HepG2 (cell line): Measurements from ENCODE around the gene FAM187B. TPM values are rescaled to one million over a fixed set of nuclear protein-coding genes. Genes with fewer than 3 reads are reported as not detected.
A peak's percentile ranks its signal among the peaks of the same experiment; 100 is the strongest.

Experiments used
- BCL6 ChIP-seq: IDR thresholded peaks from 2 replicates; pipeline ENCODE4 v1.6.1; 2016; ENCODE audit warnings: missing genetic modification reagents, missing compliant biosample characterization
- CEBPB ChIP-seq: IDR thresholded peaks from 2 replicates; pipeline ENCODE4 v1.6.1; 2011; ENCODE audit warnings: low read depth, low read length, improper control_type of control experiment, borderline replicate concordance
- DBP ChIP-seq: sonication (generic); formaldehyde crosslinking; IDR thresholded peaks from 2 replicates; pipeline ENCODE4 v1.4.0; 2020; ENCODE audit warnings: missing genetic modification reagents; ENCODE audit errors: not compliant biosample characterization
- KDM2A ChIP-seq: sonication (generic); formaldehyde crosslinking; IDR thresholded peaks from 2 replicates; pipeline ENCODE4 v1.4.0; 2020; ENCODE audit warnings: low read depth, missing genetic modification reagents, borderline replicate concordance
- MAZ ChIP-seq, 2 experiments: sonication (generic) in 1 of 2; formaldehyde crosslinking in 1 of 2; IDR thresholded peaks; 2 replicates each; pipeline versions ENCODE4 v1.5.0 to v1.6.1; 2012 to 2020; ENCODE audit warnings: low read depth in 2 of 2, mild to moderate bottlenecking in 2 of 2, borderline replicate concordance in 1 of 2, improper control_type of control experiment in 1 of 2, low read length in 1 of 2, missing genetic modification reagents in 1 of 2, moderate library complexity in 1 of 2
- MIER3 ChIP-seq: IDR thresholded peaks from 2 replicates; pipeline ENCODE4 v1.6.1; 2016; ENCODE audit warnings: missing compliant biosample characterization, borderline replicate concordance
- MYNN ChIP-seq: sonication (generic); formaldehyde crosslinking; IDR thresholded peaks from 2 replicates; pipeline ENCODE4 v1.4.0; 2020; ENCODE audit warnings: mild to moderate bottlenecking, low read depth, missing genetic modification reagents
- PRDM4 ChIP-seq: sonication (generic); formaldehyde crosslinking; IDR thresholded peaks from 2 replicates; pipeline ENCODE4 v1.9.0; 2021; ENCODE audit warnings: missing genetic modification reagents, borderline replicate concordance
- PRPF4 ChIP-seq: fragments of 200-400 bp; formaldehyde crosslinking; IDR thresholded peaks from 2 replicates; pipeline ENCODE4 v1.6.1; 2016; ENCODE audit warnings: low read length, low read depth; ENCODE audit not compliant: poor library complexity, severe bottlenecking
- SETDB1 ChIP-seq: sonication (generic); formaldehyde crosslinking; IDR thresholded peaks from 2 replicates; pipeline ENCODE4 v1.5.1; 2020; ENCODE audit warnings: missing genetic modification reagents, mild to moderate bottlenecking, borderline replicate concordance
- SMAD9 ChIP-seq: sonication (generic); formaldehyde crosslinking; IDR thresholded peaks from 2 replicates; pipeline ENCODE4 v1.5.1; 2020; ENCODE audit warnings: mild to moderate bottlenecking, missing genetic modification reagents
- TARDBP ChIP-seq: sonication (generic); formaldehyde crosslinking; IDR thresholded peaks from 2 replicates; pipeline ENCODE4 v1.8.0; 2022; ENCODE audit warnings: mild to moderate bottlenecking, missing genetic modification reagents
- YEATS2 ChIP-seq: sonication (generic); formaldehyde crosslinking; IDR thresholded peaks from 2 replicates; pipeline ENCODE4 v1.4.0; 2020; ENCODE audit warnings: missing genetic modification reagents, borderline replicate concordance
- ZKSCAN1 ChIP-seq: fragments of 150-350 bp; IDR thresholded peaks from 2 replicates; pipeline ENCODE4 v1.6.1; 2014; ENCODE audit warnings: low read length
- ZNF10 ChIP-seq: sonication (generic); formaldehyde crosslinking; IDR thresholded peaks from 2 replicates; pipeline ENCODE4 v1.4.0; 2020; ENCODE audit warnings: mild to moderate bottlenecking, low read depth, missing genetic modification reagents, borderline replicate concordance
- ZNF275 ChIP-seq: sonication (generic); formaldehyde crosslinking; IDR thresholded peaks from 2 replicates; pipeline ENCODE4 v1.8.0; 2022; ENCODE audit warnings: missing genetic modification reagents, mild to moderate bottlenecking, inconsistent platforms, borderline replicate concordance
- ZNF326 ChIP-seq: sonication (generic); formaldehyde crosslinking; IDR thresholded peaks from 2 replicates; pipeline ENCODE4 v1.4.0; 2020; ENCODE audit warnings: missing genetic modification reagents, borderline replicate concordance
- ZNF367 ChIP-seq: sonication (generic); formaldehyde crosslinking; IDR thresholded peaks from 2 replicates; pipeline ENCODE4 v1.4.0; 2020; ENCODE audit warnings: missing genetic modification reagents, borderline replicate concordance
- ZNF441 ChIP-seq: sonication (generic); formaldehyde crosslinking; IDR thresholded peaks from 2 replicates; pipeline ENCODE4 v1.7.0; 2021; ENCODE audit warnings: missing genetic modification reagents, borderline replicate concordance
- ZNF556 ChIP-seq: sonication (generic); formaldehyde crosslinking; IDR thresholded peaks from 2 replicates; pipeline ENCODE4 v1.4.0; 2020; ENCODE audit warnings: mild to moderate bottlenecking, missing genetic modification reagents, borderline replicate concordance
- ZNF598 ChIP-seq: sonication (generic); formaldehyde crosslinking; IDR thresholded peaks from 2 replicates; pipeline ENCODE4 v1.5.1; 2020; ENCODE audit warnings: mild to moderate bottlenecking, missing genetic modification reagents, borderline replicate concordance
- ZNF709 ChIP-seq: sonication (generic); formaldehyde crosslinking; IDR thresholded peaks from 2 replicates; pipeline ENCODE4 v1.5.0; 2020; ENCODE audit warnings: mild to moderate bottlenecking, missing genetic modification reagents
- polyA plus RNA-seq, 8 experiments: library from polyadenylated mRNA; depleted of rRNA in 3 of 8; stranded (reverse) in 7 of 8; unstranded in 1 of 8; fragments of >200 nt; fragmentation: Illumina TruSeq in 4 of 8; extraction: Trizol in 4 of 8; gene quantifications; 2 replicates each; pipeline versions ENCODE4 v1.2.1 to v1.2.3, GENCODE V29; 2011 to 2016; ENCODE audit warnings: low read depth in 4 of 8, missing spikeins in 1 of 8, mixed read lengths in 1 of 8; ENCODE audit not compliant: insufficient read depth in 1 of 8
- total RNA-seq, 5 experiments: library from RNA; depleted of rRNA; stranded (reverse); fragments of >200 nt; fragmentation: Illumina TruSeq; extraction: Trizol; gene quantifications; 2 replicates each; pipeline ENCODE4 v1.2.3, GENCODE V29; 2016; ENCODE audit warnings: low read depth in 1 of 5

FAM187B gene
- total and polyA plus RNA-seq, 2 of the 13 experiments (the other 11 are each of a cell fraction or from before 2014, with no cell fraction given): not detected

- TF ChIP-seq MAZ (IDR thresholded peaks at IDR 0.05; ENCODE audit: borderline replicate concordance, low read depth, low read length): no peak
- TF ChIP-seq MAZ (CRISPR knock-in tag; IDR thresholded peaks at IDR 0.05; ENCODE audit: low read depth): no peak; the same call in 1 of the 2 replicates
- no peak for TF ChIP-seq PRDM4 (CRISPR knock-in tag)
- TF ChIP-seq ZNF709: no peak
- no peak for TF ChIP-seq BCL6
- 0 out of 2 replicates have a peak, but pooled peaks have one; percentile 36 for TF ChIP-seq ZNF275 (CRISPR knock-in tag)
- no peak for TF ChIP-seq DBP (CRISPR knock-in tag)
- no peak for TF ChIP-seq YEATS2 (CRISPR knock-in tag)
- TF ChIP-seq ZNF326 (CRISPR knock-in tag): no peak
- TF ChIP-seq MIER3 (CRISPR knock-in tag): no peak
- TF ChIP-seq ZNF556 (CRISPR knock-in tag): no peak
- no peak for TF ChIP-seq PRPF4
- no peak for TF ChIP-seq TARDBP (CRISPR knock-in tag)
- TF ChIP-seq CEBPB: no peak
- TF ChIP-seq MYNN: no peak
- TF ChIP-seq KDM2A (CRISPR knock-in tag): peak; percentile 71
- no peak for TF ChIP-seq ZKSCAN1
- TF ChIP-seq ZNF441 (CRISPR knock-in tag): no peak
- no peak for TF ChIP-seq ZNF10 (CRISPR knock-in tag)
- TF ChIP-seq ZNF367 (CRISPR knock-in tag): no peak
- no peak for TF ChIP-seq SETDB1 (CRISPR knock-in tag)
- TF ChIP-seq ZNF598 (CRISPR knock-in tag): no peak
- TF ChIP-seq SMAD9 (CRISPR knock-in tag): no peak
Observed at GRCh38 chr19:35267353-35267817, 38.8 kb upstream of the FAM187B start (continued).
